ENCODE measurements around the gene PITPNM3.

GRCh38 chr17:6420173-6420641, 136.1 kb downstream of the PITPNM3 start:
- TF ChIP-seq, protein P1, sequence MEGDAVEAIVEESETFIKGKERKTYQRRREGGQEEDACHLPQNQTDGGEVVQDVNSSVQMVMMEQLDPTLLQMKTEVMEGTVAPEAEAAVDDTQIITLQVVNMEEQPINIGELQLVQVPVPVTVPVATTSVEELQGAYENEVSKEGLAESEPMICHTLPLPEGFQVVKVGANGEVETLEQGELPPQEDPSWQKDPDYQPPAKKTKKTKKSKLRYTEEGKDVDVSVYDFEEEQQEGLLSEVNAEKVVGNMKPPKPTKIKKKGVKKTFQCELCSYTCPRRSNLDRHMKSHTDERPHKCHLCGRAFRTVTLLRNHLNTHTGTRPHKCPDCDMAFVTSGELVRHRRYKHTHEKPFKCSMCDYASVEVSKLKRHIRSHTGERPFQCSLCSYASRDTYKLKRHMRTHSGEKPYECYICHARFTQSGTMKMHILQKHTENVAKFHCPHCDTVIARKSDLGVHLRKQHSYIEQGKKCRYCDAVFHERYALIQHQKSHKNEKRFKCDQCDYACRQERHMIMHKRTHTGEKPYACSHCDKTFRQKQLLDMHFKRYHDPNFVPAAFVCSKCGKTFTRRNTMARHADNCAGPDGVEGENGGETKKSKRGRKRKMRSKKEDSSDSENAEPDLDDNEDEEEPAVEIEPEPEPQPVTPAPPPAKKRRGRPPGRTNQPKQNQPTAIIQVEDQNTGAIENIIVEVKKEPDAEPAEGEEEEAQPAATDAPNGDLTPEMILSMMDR (IDR thresholded peaks at IDR 0.05): peak in 1 of 6 experiments; percentile 16
- TF ChIP-seq POLR2A (IDR thresholded peaks at IDR 0.05): no peak

Data from adrenal gland (tissue), 5 donors.